HEK293 (cell line): ENCODE data around the gene LRP8.
A peak's percentile ranks its signal among the peaks of the same experiment; 100 is the strongest.

Experiments
- CTCF ChIP-seq: fragments of 450-650 bp; formaldehyde crosslinking; IDR thresholded peaks from 2 replicates; pipeline ENCODE4 v1.5.1; 2016; ENCODE audit warnings: missing biosample characterization, missing genetic modification characterization
- FEZF1 ChIP-seq: fragments of 450-650 bp; formaldehyde crosslinking; IDR thresholded peaks from 2 replicates; pipeline ENCODE4 v1.5.1; 2016; ENCODE audit warnings: missing biosample characterization, missing genetic modification characterization
- ZFP41 ChIP-seq: fragments of 450-650 bp; formaldehyde crosslinking; IDR thresholded peaks from 2 replicates; pipeline ENCODE4 v1.5.1; 2016; ENCODE audit warnings: missing biosample characterization, missing genetic modification characterization, borderline replicate concordance
- ZNF571 ChIP-seq: fragments of 450-650 bp; formaldehyde crosslinking; IDR thresholded peaks from 2 replicates; pipeline ENCODE4 v1.5.0; 2017; ENCODE audit warnings: missing biosample characterization, missing genetic modification characterization

- no peak for TF ChIP-seq ZFP41 (tag by site-specific recombination)
- no peak for TF ChIP-seq CTCF (tag by site-specific recombination)
- TF ChIP-seq FEZF1 = peak; percentile 76
- no peak for TF ChIP-seq ZNF571
Observed at GRCh38 chr1:53196485-53197290, 131.2 kb downstream of the LRP8 start, which contains the start of gene CPT2.
